Measurements from ENCODE around the gene CDC42EP5.

DNA sequence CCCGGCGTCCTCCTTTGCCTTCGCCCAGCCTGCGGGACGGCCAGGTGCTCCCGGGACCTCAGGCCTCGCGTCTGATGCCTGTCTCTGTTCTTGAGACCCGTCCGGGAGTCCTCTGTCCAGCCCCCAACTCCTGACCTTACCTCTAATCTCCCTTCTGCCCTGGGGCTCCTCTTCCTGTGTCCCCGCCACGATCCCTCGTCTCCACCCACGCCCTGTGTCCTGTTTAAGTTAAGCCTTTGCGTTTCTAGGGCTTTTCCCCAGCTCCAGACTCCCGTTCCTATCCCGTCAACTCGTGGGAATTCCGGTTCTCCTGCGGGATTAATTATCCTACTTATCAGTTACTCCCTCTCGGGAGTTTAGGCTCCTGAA is 23.4 kb downstream of the CDC42EP5 start:
- TF ChIP-seq YY1 (IDR thresholded peaks at IDR 0.05): no peak
- TF ChIP-seq CTCF (IDR thresholded peaks at IDR 0.05; ENCODE audit: low read depth, low read length, missing input control): no peak
- TF ChIP-seq REST (IDR thresholded peaks at IDR 0.05): no peak
- TF ChIP-seq TAF1 (conservative IDR thresholded peaks at IDR 0.05): no peak
- no peak for TF ChIP-seq MAX (IDR thresholded peaks at IDR 0.05)
- TF ChIP-seq RAD21 (IDR thresholded peaks at IDR 0.05): no peak
